Right cardiac atrium (tissue), 5 donors: ENCODE results near the gene ARHGEF35. TPM values are rescaled to one million over a fixed set of nuclear protein-coding genes. Genes with fewer than 3 reads are reported as not detected.

Experiments used
- polyA plus RNA-seq: library from polyadenylated mRNA; stranded (reverse); fragments of 200-250 nt; gene quantifications from one replicate; pipeline ENCODE4 v1.2.3, GENCODE V29; 2013
- total RNA-seq, 4 donors: library from RNA; stranded (reverse); fragmentation: NEBNext Ultra II Directional; extraction: Animal tissue kit (Norgen Biotek cat#: 25700); gene quantifications; one replicate each; pipeline ENCODE4 v1.2.1, GENCODE V29; 2021
- donor health status: healthy with polysubstance abuse.
- donor health status: DM: no; HTN: yes; CAD: no.
- donor health status: DM: no; HTN: no; CAD: no.
- donor health status: DM: no; HTN: yes; CAD: no; lungs with severe emphysema.
- donor health status: DM: yes; HTN: yes; CAD: no.

ARHGEF35 gene
- total and polyA plus RNA-seq, 5 donors = 0.29 to 4.1 (median 2.8) TPM

Other genes starting within 250 kb of the ARHGEF35 start
- gene OR2F1, start 241.0 kb downstream of the ARHGEF35 start, total RNA-seq = not detected
- not detected for gene OR2F1, start 241.0 kb downstream of the ARHGEF35 start, polyA plus RNA-seq
- gene OR6B1, start 195.5 kb downstream of the ARHGEF35 start, total RNA-seq = not detected
- gene OR6B1, start 195.5 kb downstream of the ARHGEF35 start, polyA plus RNA-seq = not detected
- not detected for gene OR2A5, start 146.9 kb downstream of the ARHGEF35 start, total RNA-seq
- not detected for gene OR2A5, start 146.9 kb downstream of the ARHGEF35 start, polyA plus RNA-seq
- gene OR2A25, start 126.0 kb downstream of the ARHGEF35 start, total RNA-seq = not detected
- gene OR2A25, start 126.0 kb downstream of the ARHGEF35 start, polyA plus RNA-seq = not detected
- gene OR2A12, start 109.6 kb downstream of the ARHGEF35 start, total RNA-seq = not detected
- gene OR2A12, start 109.6 kb downstream of the ARHGEF35 start, polyA plus RNA-seq = not detected
- gene OR2A2, start 86.2 kb downstream of the ARHGEF35 start, total RNA-seq = not detected
- not detected for gene OR2A2, start 86.2 kb downstream of the ARHGEF35 start, polyA plus RNA-seq
- gene OR2A14, start 72.7 kb downstream of the ARHGEF35 start, total RNA-seq = not detected
- not detected for gene OR2A14, start 72.7 kb downstream of the ARHGEF35 start, polyA plus RNA-seq
- gene CTAGE4, start 12.4 kb downstream of the ARHGEF35 start, total RNA-seq = under 1 TPM in 3 of 4 donors, not detected in 1; 0.14 to 0.28 (median 0.24) TPM
- gene CTAGE4, start 12.4 kb downstream of the ARHGEF35 start, polyA plus RNA-seq = 0.41 TPM
- gene OR2A42, start 43.8 kb upstream of the ARHGEF35 start, total RNA-seq = not detected
- 0.20 TPM for gene OR2A42, start 43.8 kb upstream of the ARHGEF35 start, polyA plus RNA-seq
- gene OR2A7, start 69.0 kb upstream of the ARHGEF35 start, total RNA-seq = 1 to 10 TPM in 3 of 4 donors, under 1 TPM in 1; 0.40 to 1.5 (median 1.4) TPM
- gene OR2A7, start 69.0 kb upstream of the ARHGEF35 start, polyA plus RNA-seq = 0.45 TPM
- under 1 TPM; 0.14 to 0.91 (median 0.38) TPM for gene CTAGE8, start 73.5 kb upstream of the ARHGEF35 start, total RNA-seq
- gene CTAGE8, start 73.5 kb upstream of the ARHGEF35 start, polyA plus RNA-seq = 0.23 TPM
- gene OR2A1, start 116.6 kb upstream of the ARHGEF35 start, total RNA-seq = under 1 TPM in 1 of 4 donors, not detected in 3; 0.39 TPM
- 0.02 TPM for gene OR2A1, start 116.6 kb upstream of the ARHGEF35 start, polyA plus RNA-seq
- 1 to 10 TPM; 3.2 to 4.4 (median 4.3) TPM for gene ARHGEF5, start 159.6 kb upstream of the ARHGEF35 start, total RNA-seq
- 1.9 TPM for gene ARHGEF5, start 159.6 kb upstream of the ARHGEF35 start, polyA plus RNA-seq
- gene NOBOX, start 207.9 kb upstream of the ARHGEF35 start, total RNA-seq = not detected
- gene NOBOX, start 207.9 kb upstream of the ARHGEF35 start, polyA plus RNA-seq = not detected